ENCODE measurements around the gene SCO2.

DNA sequence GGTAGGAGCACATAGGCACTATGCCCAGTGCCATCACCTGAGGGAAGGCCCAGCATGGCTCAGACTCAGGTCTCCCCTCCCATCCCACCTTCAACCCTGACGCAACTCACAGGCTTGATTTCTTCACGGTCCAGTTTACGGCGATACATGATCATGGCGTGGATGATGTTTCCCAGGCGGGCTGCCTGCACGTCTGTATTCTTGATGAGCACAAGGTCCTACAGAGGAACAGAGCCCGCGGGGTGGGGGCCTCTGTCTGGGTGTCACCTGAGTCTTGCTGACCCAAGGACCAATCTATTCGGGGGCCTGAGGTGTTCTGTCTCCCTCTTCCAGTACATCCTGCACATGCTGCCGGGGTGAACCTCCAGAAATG lies 49.0 kb upstream of the SCO2 start:
- TF ChIP-seq CTCF (IDR thresholded peaks at IDR 0.05 in 8 of 11, conservative IDR thresholded peaks at IDR 0.05 in 3 of 11) (no peak), POLR2A (IDR thresholded peaks at IDR 0.05) (no peak), POLR2AphosphoS5 (IDR thresholded peaks at IDR 0.05) (no peak)
